ENCODE data around the gene ATP7A. TPM values are rescaled to one million over a fixed set of nuclear protein-coding genes. Genes with fewer than 3 reads are reported as not detected.

The ATP7A gene
- total and polyA plus RNA-seq, 9 of the 15 experiments (the other 6 are each of a cell fraction or from before 2014, with no cell fraction given) = 7.8 to 22.7 (median 11.6) TPM

DNA sequence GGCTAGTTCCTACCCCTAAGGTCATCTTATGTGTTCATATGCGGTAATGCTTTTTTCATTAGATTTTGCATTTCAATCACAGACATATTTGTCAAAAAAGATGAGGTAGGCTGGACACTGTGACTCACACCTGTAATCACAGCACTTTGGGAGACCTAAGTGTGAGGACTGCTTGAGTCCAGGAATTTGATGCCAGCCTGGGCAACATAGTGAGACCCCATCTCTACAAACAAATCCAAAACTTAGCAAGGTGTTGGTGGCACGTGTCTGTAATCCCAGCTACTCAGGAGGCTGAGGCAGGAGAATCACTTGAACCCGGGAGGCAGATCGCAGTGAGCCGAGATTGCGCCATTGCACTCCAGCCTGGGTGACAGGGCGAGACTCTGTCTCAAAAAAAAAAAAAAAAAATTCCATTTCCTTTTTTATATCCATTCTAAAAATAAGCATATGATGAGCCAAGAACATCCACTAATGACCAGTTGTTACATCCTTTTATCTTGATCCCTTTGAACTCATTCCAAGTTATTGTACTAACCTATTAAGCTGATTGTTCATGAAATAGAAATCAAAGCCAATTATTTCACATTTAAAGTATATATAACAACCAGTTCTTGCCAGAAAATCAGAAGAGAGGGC, 35.5 kb downstream of the ATP7A start:
- H3K9ac ChIP-seq (ENCODE audit: insufficient read depth in 1 of 2, low read depth in 2 of 2, low read length in 2 of 2) = no peak overlapping the region
- H3K27me3 ChIP-seq (ENCODE audit: control insufficient read depth in 2 of 2, insufficient read depth in 2 of 2, low read length in 2 of 2) = no peaks in the 10 kb centered on the region
- H3K9me1 ChIP-seq (ENCODE audit: control insufficient read depth, insufficient read depth, low read length) = no peaks in the 10 kb centered on the region
- TF ChIP-seq, protein P1, sequence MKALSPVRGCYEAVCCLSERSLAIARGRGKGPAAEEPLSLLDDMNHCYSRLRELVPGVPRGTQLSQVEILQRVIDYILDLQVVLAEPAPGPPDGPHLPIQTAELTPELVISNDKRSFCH (CRISPR knock-in tag; IDR thresholded peaks at IDR 0.05) = no peak
- TF ChIP-seq, protein P1 (tag; IDR thresholded peaks at IDR 0.05) = no peak
- TF ChIP-seq ZNF121 (CRISPR knock-in tag; conservative IDR thresholded peaks at IDR 0.05) = peak; percentile 61
- no peaks in the 10 kb centered on the region; a peak in 1 of 5 replicates for H3K4me1 ChIP-seq (replicated peaks in 1 of 2; ENCODE audit: control insufficient read depth in 2 of 2, insufficient read depth in 2 of 2, low read length in 2 of 2)
- ChIA-PET POLR2A (no interaction called here), CTCF (ENCODE audit: low intra/inter-chr PET ratio) (no interaction called here)
- FAIRE-seq = no peak
- no peak for DNase-seq (ENCODE audit: extremely low read depth in 1 of 4, low spot score in 3 of 4)
- no peaks in the 10 kb centered on the region for H3K9me3 ChIP-seq (replicated peaks; ENCODE audit: control insufficient read depth, insufficient read depth, low read depth, low read length)
- no TSS peak for BruUV-seq (replicated peaks)
- H3K4me2 ChIP-seq (ENCODE audit: insufficient read depth, low read length) = no peak overlapping the region
- no peak overlapping the region for H2AFZ ChIP-seq (ENCODE audit: low read depth, low read length)
- intact Hi-C loops (cut with micrococcal nuclease) = no loop called here
- in situ Hi-C loops (cut with MboI) = no loop called here
- no peaks in the 10 kb centered on the region for H4K20me1 ChIP-seq (replicated peaks; ENCODE audit: control insufficient read depth, insufficient read depth, low read length)
- no peak overlapping the region for H3K27ac ChIP-seq (ENCODE audit: extremely low read depth, low read depth, low read length)
- WGBS (ENCODE audit: insufficient coverage, low coverage, missing lambda C conversion rate) = 64% methylated on average over 3 of the region's 7 CpGs
- H3K4me3 ChIP-seq = no peak overlapping the region
- peaks cover 3% of the 10 kb centered on the region; the same call in 1 of the 3 replicates for H3K36me3 ChIP-seq (ENCODE audit: control insufficient read depth, insufficient read depth, low read length)
- ATAC-seq = no peak
- H3K79me2 ChIP-seq (ENCODE audit: control insufficient read depth, insufficient read depth, low read length) = peaks cover 76% of the 10 kb centered on the region

DNA sequence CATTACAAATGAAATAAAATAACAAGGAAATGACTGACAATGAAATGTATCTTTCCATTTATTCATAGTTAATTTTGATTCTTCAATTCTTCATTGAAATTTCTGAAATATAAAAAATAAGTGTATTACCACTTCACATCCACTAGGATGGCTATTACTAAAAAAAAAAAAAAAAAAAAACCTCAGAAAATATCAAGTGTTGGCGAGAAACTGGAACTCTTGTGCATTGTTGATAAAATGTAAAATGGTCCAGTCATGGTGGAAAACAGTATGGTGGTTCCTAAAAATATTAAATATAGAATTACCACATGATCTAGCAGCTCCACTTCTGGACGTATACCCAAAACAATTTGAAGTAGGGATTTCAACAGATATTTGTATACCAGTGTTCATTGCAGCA, 36.1 kb downstream of the ATP7A start:
- H3K4me2 ChIP-seq (ENCODE audit: insufficient read depth, low read length) = no peak overlapping the region
- DNase-seq (ENCODE audit: extremely low read depth in 1 of 4, low spot score in 3 of 4) (no peak), ATAC-seq (no peak), FAIRE-seq (no peak)
- H3K9ac ChIP-seq (ENCODE audit: insufficient read depth in 1 of 2, low read depth in 2 of 2, low read length in 2 of 2) = no peak overlapping the region
- no peak overlapping the region for H3K4me3 ChIP-seq
- intact Hi-C loops (cut with micrococcal nuclease) = no loop called here
- H4K20me1 ChIP-seq (replicated peaks; ENCODE audit: control insufficient read depth, insufficient read depth, low read length) = no peaks in the 10 kb centered on the region
- no TSS peak for BruUV-seq (replicated peaks)
- H3K9me3 ChIP-seq (replicated peaks; ENCODE audit: control insufficient read depth, insufficient read depth, low read depth, low read length) = no peaks in the 10 kb centered on the region
- H3K36me3 ChIP-seq (ENCODE audit: control insufficient read depth, insufficient read depth, low read length) = peaks cover 3% of the 10 kb centered on the region; the same call in 1 of the 3 replicates
- 36% methylated on average over 2 of the region's 2 CpGs for WGBS (ENCODE audit: insufficient coverage, low coverage, missing lambda C conversion rate)
- ChIA-PET CTCF (ENCODE audit: low intra/inter-chr PET ratio) (no interaction called here), POLR2A (no interaction called here)
- no peaks in the 10 kb centered on the region for H3K9me1 ChIP-seq (ENCODE audit: control insufficient read depth, insufficient read depth, low read length)
- peaks cover 77% of the 10 kb centered on the region for H3K79me2 ChIP-seq (ENCODE audit: control insufficient read depth, insufficient read depth, low read length)
- no peak overlapping the region for H2AFZ ChIP-seq (ENCODE audit: low read depth, low read length)
- no peak overlapping the region for H3K27ac ChIP-seq (ENCODE audit: extremely low read depth, low read depth, low read length)
- H3K27me3 ChIP-seq (ENCODE audit: control insufficient read depth in 2 of 2, insufficient read depth in 2 of 2, low read length in 2 of 2) = no peaks in the 10 kb centered on the region
- in situ Hi-C loops (cut with MboI) = no loop called here
- H3K4me1 ChIP-seq (replicated peaks in 1 of 2; ENCODE audit: control insufficient read depth in 2 of 2, insufficient read depth in 2 of 2, low read length in 2 of 2) = no peaks in the 10 kb centered on the region; a peak in 1 of 5 replicates
- TF ChIP-seq, protein P2, sequence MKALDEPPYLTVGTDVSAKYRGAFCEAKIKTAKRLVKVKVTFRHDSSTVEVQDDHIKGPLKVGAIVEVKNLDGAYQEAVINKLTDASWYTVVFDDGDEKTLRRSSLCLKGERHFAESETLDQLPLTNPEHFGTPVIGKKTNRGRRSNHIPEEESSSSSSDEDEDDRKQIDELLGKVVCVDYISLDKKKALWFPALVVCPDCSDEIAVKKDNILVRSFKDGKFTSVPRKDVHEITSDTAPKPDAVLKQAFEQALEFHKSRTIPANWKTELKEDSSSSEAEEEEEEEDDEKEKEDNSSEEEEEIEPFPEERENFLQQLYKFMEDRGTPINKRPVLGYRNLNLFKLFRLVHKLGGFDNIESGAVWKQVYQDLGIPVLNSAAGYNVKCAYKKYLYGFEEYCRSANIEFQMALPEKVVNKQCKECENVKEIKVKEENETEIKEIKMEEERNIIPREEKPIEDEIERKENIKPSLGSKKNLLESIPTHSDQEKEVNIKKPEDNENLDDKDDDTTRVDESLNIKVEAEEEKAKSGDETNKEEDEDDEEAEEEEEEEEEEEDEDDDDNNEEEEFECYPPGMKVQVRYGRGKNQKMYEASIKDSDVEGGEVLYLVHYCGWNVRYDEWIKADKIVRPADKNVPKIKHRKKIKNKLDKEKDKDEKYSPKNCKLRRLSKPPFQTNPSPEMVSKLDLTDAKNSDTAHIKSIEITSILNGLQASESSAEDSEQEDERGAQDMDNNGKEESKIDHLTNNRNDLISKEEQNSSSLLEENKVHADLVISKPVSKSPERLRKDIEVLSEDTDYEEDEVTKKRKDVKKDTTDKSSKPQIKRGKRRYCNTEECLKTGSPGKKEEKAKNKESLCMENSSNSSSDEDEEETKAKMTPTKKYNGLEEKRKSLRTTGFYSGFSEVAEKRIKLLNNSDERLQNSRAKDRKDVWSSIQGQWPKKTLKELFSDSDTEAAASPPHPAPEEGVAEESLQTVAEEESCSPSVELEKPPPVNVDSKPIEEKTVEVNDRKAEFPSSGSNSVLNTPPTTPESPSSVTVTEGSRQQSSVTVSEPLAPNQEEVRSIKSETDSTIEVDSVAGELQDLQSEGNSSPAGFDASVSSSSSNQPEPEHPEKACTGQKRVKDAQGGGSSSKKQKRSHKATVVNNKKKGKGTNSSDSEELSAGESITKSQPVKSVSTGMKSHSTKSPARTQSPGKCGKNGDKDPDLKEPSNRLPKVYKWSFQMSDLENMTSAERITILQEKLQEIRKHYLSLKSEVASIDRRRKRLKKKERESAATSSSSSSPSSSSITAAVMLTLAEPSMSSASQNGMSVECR (CRISPR knock-in tag; IDR thresholded peaks at IDR 0.05) = no peak
- TF ChIP-seq CBX8 (IDR thresholded peaks at IDR 0.05; ENCODE audit: borderline replicate concordance, extremely low read depth, low read depth, low read length, poor library complexity, severe bottlenecking) (no peak), PHB (CRISPR knock-in tag; IDR thresholded peaks at IDR 0.05) (no peak), SAFB (IDR thresholded peaks at IDR 0.05; ENCODE audit: borderline replicate concordance, low read depth, low read length) (no peak), PURB (CRISPR knock-in tag; IDR thresholded peaks at IDR 0.05; ENCODE audit: low read depth) (no peak), SIN3B (IDR thresholded peaks at IDR 0.05; ENCODE audit: low read depth) (no peak), ZNF586 (CRISPR knock-in tag; conservative IDR thresholded peaks at IDR 0.05) (no peak)

All from K562 (cell line).